GM12874 (cell line): ENCODE results near the gene ARHGEF12.

ENCODE experiments used
- CTCF ChIP-seq: IDR thresholded peaks from 2 replicates; pipeline ENCODE4 v1.5.1; 2011; ENCODE audit warnings: low read depth, mild to moderate bottlenecking, control low read depth, low read length, moderate library complexity; ENCODE audit not compliant: insufficient read depth

The ARHGEF12 gene

GRCh38 chr11:120295099-120295498 is 41.1 kb upstream of the ARHGEF12 start:
- TF ChIP-seq CTCF = no peak

- no peak for TF ChIP-seq CTCF
Measured at GRCh38 chr11:120296554-120296953, 39.7 kb upstream of the ARHGEF12 start.

- TF ChIP-seq CTCF = no peak
Measured at GRCh38 chr11:120298461-120298860, 37.8 kb upstream of the ARHGEF12 start.

GRCh38 chr11:120302001-120302805 is 34.0 kb upstream of the ARHGEF12 start:
- TF ChIP-seq CTCF = no peak

GRCh38 chr11:120303004-120303637 is 33.1 kb upstream of the ARHGEF12 start:
- TF ChIP-seq CTCF = peak; percentile 89

GRCh38 chr11:120304526-120304925 is 31.7 kb upstream of the ARHGEF12 start:
- TF ChIP-seq CTCF = no peak

- TF ChIP-seq CTCF = no peak
Measured at GRCh38 chr11:120305286-120305685, 30.9 kb upstream of the ARHGEF12 start.
